NT2/D1 (cell line): ENCODE measurements around the gene TMEM214.

ENCODE experiments used
- DNase-seq: peaks from one replicate; pipeline ENCODE4 v3.0.0-alpha.2; 2011; ENCODE audit warnings: low read depth, low spot score
- H3K27me3 ChIP-seq: 2 replicates; pipeline ENCODE4 v1.6.0; 2011; ENCODE audit warnings: mild to moderate bottlenecking; ENCODE audit not compliant: insufficient read length, insufficient read depth
- H3K36me3 ChIP-seq: 2 replicates; pipeline ENCODE4 v1.6.1; 2011; ENCODE audit warnings: mild to moderate bottlenecking, low read length, mixed read lengths; ENCODE audit not compliant: insufficient read depth, insufficient read length
- H3K4me1 ChIP-seq: 2 replicates; pipeline ENCODE4 v1.5.1; 2011; ENCODE audit not compliant: insufficient read depth, insufficient read length
- H3K4me3 ChIP-seq: 2 replicates; pipeline ENCODE4 v1.5.1; 2011; ENCODE audit warnings: low read depth; ENCODE audit not compliant: insufficient read length
- H3K9ac ChIP-seq: 2 replicates; pipeline ENCODE4 v1.6.0; 2011; ENCODE audit warnings: low read depth; ENCODE audit not compliant: insufficient read length
- H3K9me3 ChIP-seq: 2 replicates; pipeline ENCODE4 v1.5.1; 2011; ENCODE audit warnings: mild to moderate bottlenecking, low read length; ENCODE audit not compliant: insufficient read depth
- SUZ12 ChIP-seq: IDR thresholded peaks from 2 replicates; pipeline ENCODE4 v1.6.1; 2011; ENCODE audit not compliant: insufficient read length, insufficient read depth; ENCODE audit errors: extremely low read depth
- YY1 ChIP-seq: IDR thresholded peaks from 2 replicates; pipeline ENCODE4 v1.6.1; 2011; ENCODE audit not compliant: insufficient read length, insufficient read depth
- ZNF274 ChIP-seq: IDR thresholded peaks from 2 replicates; pipeline ENCODE4 v1.6.1; 2011; ENCODE audit warnings: mild to moderate bottlenecking, low read depth, low read length

The TMEM214 gene

GRCh38 chr2:27041752-27042151 lies 9.0 kb downstream of the TMEM214 start:
- no peaks in the 10 kb centered on the region for H3K4me1 ChIP-seq
- DNase-seq: no peak
- TF ChIP-seq ZNF274 (no peak), YY1 (no peak), SUZ12 (no peak)
- H3K36me3 ChIP-seq: peaks cover 63% of the 10 kb centered on the region
- no peak overlapping the region for H3K4me3 ChIP-seq
- H3K9me3 ChIP-seq: no peaks in the 10 kb centered on the region
- no peak overlapping the region for H3K9ac ChIP-seq
- H3K27me3 ChIP-seq: no peaks in the 10 kb centered on the region

GRCh38 chr2:27042159-27042661 lies 9.4 kb downstream of the TMEM214 start:
- H3K36me3 ChIP-seq: peaks cover 59% of the 10 kb centered on the region
- H3K9ac ChIP-seq: no peak overlapping the region
- no peaks in the 10 kb centered on the region for H3K4me1 ChIP-seq
- TF ChIP-seq ZNF274 (no peak), YY1 (no peak), SUZ12 (no peak)
- DNase-seq: no peak
- H3K27me3 ChIP-seq: no peaks in the 10 kb centered on the region
- no peaks in the 10 kb centered on the region for H3K9me3 ChIP-seq
- H3K4me3 ChIP-seq: no peak overlapping the region

GRCh38 chr2:27042985-27043634 lies 10.3 kb downstream of the TMEM214 start:
- no peaks in the 10 kb centered on the region for H3K9me3 ChIP-seq
- TF ChIP-seq YY1 (no peak), ZNF274 (no peak), SUZ12 (no peak)
- DNase-seq: no peak
- H3K9ac ChIP-seq: no peak overlapping the region
- H3K4me3 ChIP-seq: no peak overlapping the region
- H3K4me1 ChIP-seq: no peaks in the 10 kb centered on the region
- peaks cover 50% of the 10 kb centered on the region for H3K36me3 ChIP-seq
- H3K27me3 ChIP-seq: no peaks in the 10 kb centered on the region

- TF ChIP-seq SUZ12 (no peak), YY1 (no peak), ZNF274 (no peak)
- peaks cover 2% of the 10 kb centered on the region for H3K4me1 ChIP-seq
Measured at GRCh38 chr2:27049422-27050280, 16.9 kb downstream of the TMEM214 start.

GRCh38 chr2:27050281-27050995 lies 17.7 kb downstream of the TMEM214 start:
- Histone ChIP-seq H3K4me3 (peak overlapping the region; percentile 65), H3K9ac (peak overlapping the region; percentile 71), H3K4me1 (peaks cover 2% of the 10 kb centered on the region), H3K9me3 (no peaks in the 10 kb centered on the region), H3K27me3 (no peaks in the 10 kb centered on the region), H3K36me3 (peaks cover 28% of the 10 kb centered on the region)
- TF ChIP-seq SUZ12 (no peak), YY1 (no peak)
- peak; percentile 88 for DNase-seq

More at GRCh38 chr2:27049422-27050280, 16.9 kb downstream of the TMEM214 start:
- Histone ChIP-seq H3K9me3 (no peaks in the 10 kb centered on the region), H3K27me3 (no peaks in the 10 kb centered on the region), H3K9ac (peak overlapping the region; percentile 71), H3K4me3 (peak overlapping the region; percentile 65), H3K36me3 (peaks cover 20% of the 10 kb centered on the region)
- DNase-seq: peak; percentile 22

- Histone ChIP-seq H3K27me3 (no peaks in the 10 kb centered on the region), H3K9ac (peak within 1 kb of the TSS; percentile 89), H3K4me1 (peaks cover 2% of the 10 kb centered on the region), H3K36me3 (peaks cover 36% of the 10 kb centered on the region), H3K9me3 (no peaks in the 10 kb centered on the region), H3K4me3 (peak within 1 kb of the TSS; percentile 85)
- TF ChIP-seq ZNF274 (no peak), SUZ12 (no peak), YY1 (no peak)
- DNase-seq: peak; percentile 83
Measured at GRCh38 chr2:27050996-27051901, 18.5 kb downstream of the TMEM214 start, which contains the start of gene AGBL5. AGBL5 (plus strand) TSS chr2:27051668; CDS start chr2:27052959, 1,291 bp downstream.
